Skeletal muscle tissue (tissue), 4 donors: ENCODE measurements around the gene WNT4. TPM values are rescaled to one million over a fixed set of nuclear protein-coding genes. Genes with fewer than 3 reads are reported as not detected.
"Not testable (repeated sequence)": the region's sequence is repeated elsewhere in the genome, so short reads cannot be mapped to it uniquely, and the experiment has no call there.

ENCODE experiments used
- H3K27ac ChIP-seq: one replicate; pipeline ENCODE4 v1.7.0; 2013; ENCODE audit warnings: mild to moderate bottlenecking, low read depth, low read length, inconsistent platforms
- H3K27me3 ChIP-seq, 3 donors: one replicate each; pipeline ENCODE4 v1.7.0; 2013; ENCODE audit warnings: low read length in 3 of 3; ENCODE audit not compliant: control insufficient read depth in 3 of 3, insufficient read depth in 3 of 3
- H3K36me3 ChIP-seq, 3 donors: one replicate each; pipeline ENCODE4 v1.7.0; 2013; ENCODE audit warnings: low read length in 3 of 3; ENCODE audit not compliant: control insufficient read depth in 3 of 3, insufficient read depth in 3 of 3
- H3K4me1 ChIP-seq, 3 donors: one replicate each; pipeline ENCODE4 v1.7.0; 2013; ENCODE audit warnings: low read length in 3 of 3, mild to moderate bottlenecking in 3 of 3; ENCODE audit not compliant: control insufficient read depth in 3 of 3, insufficient read depth in 3 of 3
- H3K4me3 ChIP-seq, 3 donors: one replicate each; pipeline ENCODE4 v1.7.0; 2013; ENCODE audit warnings: low read length in 3 of 3
- H3K9ac ChIP-seq, 3 donors: one replicate each; pipeline ENCODE4 v1.7.0; 2013; ENCODE audit warnings: low read length in 3 of 3, mild to moderate bottlenecking in 3 of 3, moderate library complexity in 2 of 3, low read depth in 1 of 3
- H3K9me3 ChIP-seq, 3 donors: one replicate each; pipeline ENCODE4 v1.7.0; 2013; ENCODE audit warnings: low read length in 3 of 3; ENCODE audit not compliant: control insufficient read depth in 3 of 3
- total RNA-seq: library from RNA; depleted of rRNA; stranded (reverse); fragments of >200 nt; gene quantifications from one replicate; pipeline ENCODE4 v1.2.3, GENCODE V29; 2014
- donor health status: Osteomylitis.

WNT4 gene
- total RNA-seq, 1 donor from 2014 or later, result 3.1 TPM

DNA sequence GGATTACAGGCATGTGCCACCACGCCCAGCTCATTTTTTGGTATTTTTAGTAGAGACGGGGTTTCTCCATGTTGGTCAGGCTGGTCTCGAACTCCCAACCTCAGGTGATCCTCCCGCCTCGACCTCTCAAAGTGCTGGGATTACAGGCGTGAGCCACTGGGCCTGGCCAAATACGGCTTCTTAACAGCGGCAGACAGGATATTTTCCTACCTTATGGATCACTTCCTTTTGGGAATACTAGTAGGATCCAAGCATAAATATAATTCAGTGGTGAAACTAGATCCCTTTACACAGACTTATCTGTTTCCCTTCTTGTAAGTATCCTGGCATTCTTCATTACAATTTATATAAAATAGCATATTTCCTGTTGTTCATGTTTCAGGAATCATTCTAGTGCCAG is 40.9 kb downstream of the WNT4 start:
- H3K27ac ChIP-seq, result no peak overlapping the region
- peaks cover 11 to 17% (median 11%) of the 10 kb centered on the region in 3 donors for H3K36me3 ChIP-seq
- H3K9ac ChIP-seq, result no peak overlapping the region
- H3K4me1 ChIP-seq, result peaks cover 0 to 3% (median 0%) of the 10 kb centered on the region in 3 donors
- no peak overlapping the region for H3K4me3 ChIP-seq
- H3K27me3 ChIP-seq, result no peaks in the 10 kb centered on the region
- no peaks in the 10 kb centered on the region for H3K9me3 ChIP-seq

DNA sequence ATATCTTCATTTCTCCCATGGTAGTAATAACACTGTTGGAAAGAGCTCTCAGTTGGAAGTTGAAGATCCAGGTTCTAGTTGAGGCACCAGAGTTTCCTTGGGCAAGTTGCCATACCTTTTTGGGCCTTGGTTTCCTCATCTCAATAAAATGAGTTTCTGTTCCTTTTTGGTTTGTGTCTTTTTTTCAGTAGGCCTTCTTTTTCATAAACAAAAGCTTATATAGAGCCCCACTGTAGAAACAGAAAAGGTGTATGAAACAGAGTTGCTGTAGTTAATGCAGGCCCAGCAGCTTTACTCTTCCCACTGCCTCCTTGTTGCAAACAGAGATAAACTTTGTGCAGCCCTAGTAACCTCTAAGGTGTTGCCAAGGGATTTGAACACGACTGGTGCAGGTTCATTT is 41.7 kb downstream of the WNT4 start:
- Histone ChIP-seq H3K4me3 (no peak overlapping the region), H3K4me1 (peaks cover 0 to 3% (median 0%) of the 10 kb centered on the region in 3 donors), H3K27ac (no peak overlapping the region), H3K9ac (no peak overlapping the region), H3K9me3 (no peaks in the 10 kb centered on the region), H3K27me3 (no peaks in the 10 kb centered on the region), H3K36me3 (peaks cover 14 to 25% (median 18%) of the 10 kb centered on the region in 3 donors)

DNA sequence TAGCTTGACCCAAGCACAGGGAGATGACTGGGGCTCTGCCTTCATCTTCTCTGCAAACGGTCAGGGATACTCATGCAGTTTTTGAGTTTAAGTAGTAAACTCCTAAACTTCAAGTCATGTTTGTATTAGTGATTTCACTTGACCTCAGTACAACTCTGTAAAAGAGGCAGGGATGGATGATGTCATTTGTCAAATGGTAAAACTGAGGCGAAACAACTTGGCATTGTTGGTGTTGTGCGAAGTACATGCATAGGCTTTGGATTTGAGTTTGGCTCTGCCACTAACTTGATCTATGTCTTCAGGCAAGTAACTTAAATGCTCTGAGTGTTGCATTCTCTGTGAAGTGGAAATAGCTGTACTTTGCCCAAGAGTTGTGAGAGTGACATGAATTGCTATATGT is 42.7 kb downstream of the WNT4 start:
- no peaks in the 10 kb centered on the region for H3K9me3 ChIP-seq
- H3K36me3 ChIP-seq, result peaks cover 10 to 23% (median 19%) of the 10 kb centered on the region in 3 donors
- no peak overlapping the region for H3K27ac ChIP-seq
- H3K4me3 ChIP-seq, result no peak overlapping the region
- no peaks in the 10 kb centered on the region for H3K27me3 ChIP-seq
- peaks cover 0 to 3% (median 0%) of the 10 kb centered on the region in 3 donors for H3K4me1 ChIP-seq
- no peak overlapping the region for H3K9ac ChIP-seq

DNA sequence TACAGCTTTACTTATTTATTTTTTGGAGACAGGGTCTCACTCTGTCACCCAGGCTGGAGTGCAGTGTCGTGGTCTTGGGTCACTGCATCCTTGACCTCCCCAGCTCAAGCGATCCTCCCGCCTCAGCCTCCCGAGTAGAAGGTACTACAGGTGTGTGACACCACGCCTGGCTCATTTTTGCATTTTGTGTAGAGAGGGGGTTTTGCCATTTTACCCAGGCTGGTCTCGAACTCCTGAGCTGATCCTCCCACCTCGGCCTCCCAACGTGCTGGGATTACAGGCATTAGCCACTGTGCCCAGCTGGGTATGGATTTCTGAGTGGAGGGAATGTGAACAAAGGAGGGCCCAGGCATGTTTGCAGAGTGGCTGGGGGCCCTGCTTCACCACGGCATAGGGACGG is 44.1 kb downstream of the WNT4 start:
- Histone ChIP-seq H3K4me1 (peaks cover 0 to 3% (median 0%) of the 10 kb centered on the region in 3 donors), H3K36me3 (peaks cover 7 to 29% (median 21%) of the 10 kb centered on the region in 3 donors), H3K4me3 (no peak overlapping the region), H3K9me3 (no peaks in the 10 kb centered on the region), H3K9ac (no peak overlapping the region), H3K27ac (no peak overlapping the region), H3K27me3 (no peaks in the 10 kb centered on the region)

DNA sequence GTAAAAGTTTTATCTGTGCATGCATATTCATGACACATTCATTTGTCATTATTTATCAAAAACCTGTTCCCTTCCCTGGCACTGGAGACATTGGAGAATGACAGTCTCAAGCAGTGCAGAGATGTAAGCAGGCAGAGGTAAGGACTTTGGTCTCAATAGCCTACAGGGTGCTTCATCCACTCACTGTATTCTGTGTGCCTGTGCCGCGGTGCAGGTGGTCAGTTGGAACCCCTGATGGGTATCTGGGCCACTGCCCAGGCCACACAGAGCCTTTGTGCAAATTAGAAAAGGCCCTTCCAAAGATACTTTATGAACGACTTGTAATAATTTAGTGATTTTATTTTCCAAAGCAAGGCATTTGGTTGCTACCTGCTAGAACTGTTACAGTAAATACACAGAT is 46.4 kb downstream of the WNT4 start:
- H3K36me3 ChIP-seq, result peaks cover 9 to 34% (median 21%) of the 10 kb centered on the region in 3 donors

DNA sequence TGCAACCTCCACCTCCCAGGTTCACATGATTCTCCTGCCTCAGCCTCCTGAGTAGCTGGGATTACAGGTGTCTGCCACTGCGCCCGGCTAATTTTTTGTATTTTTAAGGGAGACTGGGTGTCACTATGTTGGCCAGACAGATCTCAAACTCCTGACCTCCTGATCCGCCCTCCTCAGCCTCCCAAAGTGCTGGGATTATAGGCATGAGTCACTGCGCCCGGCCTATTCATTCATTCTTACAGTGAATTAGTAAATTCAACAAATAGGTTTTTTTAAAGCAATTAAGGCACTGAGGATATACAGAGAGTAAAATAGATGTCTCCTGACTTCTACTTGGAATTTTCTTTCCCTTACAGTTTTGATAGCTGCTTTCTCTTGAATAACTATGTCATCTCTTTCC is 46.9 kb downstream of the WNT4 start:
- H3K27ac ChIP-seq, result no peak overlapping the region
- H3K9ac ChIP-seq, result no peak overlapping the region
- peaks cover 0 to 4% (median under 1%) of the 10 kb centered on the region in 3 donors for H3K4me1 ChIP-seq
- H3K27me3 ChIP-seq, result no peaks in the 10 kb centered on the region
- no peak overlapping the region for H3K4me3 ChIP-seq
- no peaks in the 10 kb centered on the region for H3K9me3 ChIP-seq
- peaks cover 9 to 34% (median 21%) of the 10 kb centered on the region in 3 donors for H3K36me3 ChIP-seq

More for the DNA sequence above, 46.4 kb downstream of the WNT4 start:
- Histone ChIP-seq H3K27ac (no peak overlapping the region), H3K4me1 (peaks cover 0 to 3% (median 0%) of the 10 kb centered on the region in 3 donors), H3K4me3 (no peak overlapping the region), H3K9ac (no peak overlapping the region), H3K27me3 (no peaks in the 10 kb centered on the region), H3K9me3 (no peaks in the 10 kb centered on the region)

DNA sequence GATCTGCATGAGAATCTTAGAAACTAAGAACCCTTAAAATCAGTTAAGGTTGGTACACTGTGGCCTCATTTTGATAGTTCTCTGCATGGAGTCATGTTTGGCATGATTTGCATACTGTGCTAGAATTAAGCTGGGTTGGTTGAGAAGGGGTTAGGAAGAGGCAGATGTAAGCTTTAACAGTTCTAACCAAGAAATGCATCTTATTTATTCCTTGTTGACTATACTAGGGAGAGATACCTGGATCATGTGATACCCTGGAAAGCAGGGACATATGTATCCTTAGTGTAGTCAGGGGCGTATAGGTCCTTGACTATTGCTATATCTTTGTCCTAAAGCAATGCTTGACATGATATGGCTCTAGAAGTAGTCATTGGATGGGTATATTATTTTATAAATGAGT is 49.4 kb downstream of the WNT4 start:
- H3K27me3 ChIP-seq, result no peaks in the 10 kb centered on the region
- peaks cover 7 to 28% (median 18%) of the 10 kb centered on the region in 3 donors for H3K36me3 ChIP-seq
- H3K27ac ChIP-seq, result no peak overlapping the region
- no peak overlapping the region for H3K4me3 ChIP-seq
- H3K4me1 ChIP-seq, result peaks cover 18 to 21% (median 19%) of the 10 kb centered on the region in 3 donors
- no peak overlapping the region for H3K9ac ChIP-seq
- H3K9me3 ChIP-seq, result no peaks in the 10 kb centered on the region

DNA sequence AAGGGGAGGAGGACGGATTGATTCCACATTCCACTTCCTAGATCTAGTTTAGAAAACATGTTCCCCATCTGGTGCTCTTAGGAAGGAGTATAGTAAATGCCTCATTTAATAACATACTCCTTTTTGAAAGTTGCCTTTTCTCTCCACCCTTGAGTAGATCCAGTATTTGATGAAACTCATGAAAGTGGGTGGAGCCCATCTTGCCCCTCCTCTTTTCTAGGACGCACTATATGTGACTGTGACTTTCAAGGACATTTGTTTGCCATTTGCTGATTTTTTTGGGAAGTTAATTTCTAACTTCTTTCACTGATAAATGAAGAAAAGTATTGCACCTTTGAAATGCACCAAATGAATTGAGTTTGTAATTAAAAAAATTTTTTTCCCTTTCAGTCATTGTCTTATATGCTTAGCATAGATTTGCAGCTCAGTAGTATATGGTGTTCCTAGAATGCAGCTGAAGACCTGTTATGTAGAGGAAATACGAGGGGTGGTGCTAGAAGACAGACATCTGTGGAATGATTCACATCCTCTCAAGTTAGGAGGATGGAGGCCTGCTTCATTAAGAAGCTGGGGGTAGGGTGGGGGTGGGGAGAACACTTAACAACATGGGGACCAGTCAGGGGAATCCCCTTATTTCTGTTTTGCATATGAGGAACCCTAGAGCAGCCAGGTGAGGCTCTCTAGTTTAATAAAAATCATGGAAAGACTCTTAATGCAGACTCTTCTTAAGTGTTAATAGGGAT is 50.7 kb downstream of the WNT4 start:
- not testable (repeated sequence) for H3K4me3 ChIP-seq, H3K27ac ChIP-seq, H3K27me3 ChIP-seq, H3K9ac ChIP-seq, H3K9me3 ChIP-seq
- H3K4me1 ChIP-seq, result peaks cover 19 to 26% (median 25%) of the 10 kb centered on the region in 3 donors
- H3K36me3 ChIP-seq, result peaks cover 5 to 26% (median 18%) of the 10 kb centered on the region in 3 donors

DNA sequence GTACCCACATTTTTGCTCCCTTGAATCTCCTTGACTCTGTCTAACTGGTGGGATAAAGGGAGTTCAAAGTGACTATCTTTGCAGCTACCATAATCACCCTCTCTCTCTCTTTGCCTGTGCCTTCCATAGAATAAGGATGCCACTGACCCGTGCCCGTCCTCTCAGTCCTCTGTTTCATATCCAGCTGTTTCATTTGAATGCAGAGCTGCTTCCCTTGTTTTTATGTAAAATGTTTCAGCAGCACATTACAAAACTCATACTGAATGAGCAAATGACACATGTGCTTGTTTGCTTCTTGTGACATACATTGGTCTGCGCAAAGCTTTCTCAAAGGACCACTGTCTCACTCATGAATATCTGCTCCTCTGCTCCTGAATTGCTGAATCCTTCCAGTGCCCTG is 52.0 kb downstream of the WNT4 start:
- Histone ChIP-seq H3K27ac (no peak overlapping the region), H3K9me3 (no peaks in the 10 kb centered on the region), H3K4me1 (peaks cover 19 to 26% (median 25%) of the 10 kb centered on the region in 3 donors), H3K4me3 (no peak overlapping the region), H3K9ac (peak overlapping the region in 2 of 3 donors; percentile 3 to 17), H3K27me3 (no peaks in the 10 kb centered on the region), H3K36me3 (peaks cover 2 to 24% (median 18%) of the 10 kb centered on the region in 3 donors)

DNA sequence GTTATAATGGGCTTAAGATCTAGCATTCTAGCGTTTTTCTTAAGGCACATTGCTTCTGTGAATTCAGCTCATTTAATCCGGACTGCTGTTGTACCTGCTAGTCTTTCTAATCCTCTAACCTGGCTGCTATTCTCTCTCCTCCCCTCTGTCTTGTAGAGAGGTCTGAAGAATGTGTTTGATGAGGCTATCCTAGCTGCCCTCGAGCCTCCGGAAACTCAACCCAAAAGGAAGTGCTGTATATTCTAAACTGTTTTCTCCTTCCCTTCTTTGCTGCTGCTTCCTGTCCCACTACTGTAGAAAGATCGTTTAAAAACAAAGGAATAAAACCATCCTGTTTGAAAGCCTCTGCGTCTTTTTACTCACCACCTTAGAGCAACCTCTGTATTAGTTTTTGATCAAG is 53.1 kb downstream of the WNT4 start:
- peaks cover 2 to 20% (median 18%) of the 10 kb centered on the region in 3 donors for H3K36me3 ChIP-seq
- H3K27me3 ChIP-seq, result no peaks in the 10 kb centered on the region
- peaks cover 19 to 26% (median 25%) of the 10 kb centered on the region in 3 donors for H3K4me1 ChIP-seq
- H3K9me3 ChIP-seq, result no peaks in the 10 kb centered on the region
- H3K9ac ChIP-seq, result peak overlapping the region in 1 of 3 donors; percentile 23
- peak overlapping the region in 2 of 3 donors; percentile 27 to 28 for H3K4me3 ChIP-seq
- no peak overlapping the region for H3K27ac ChIP-seq
